ENCODE results near the gene HCN4.

Gene HCN4

GRCh38 chr15:73335026-73335425 is 33.7 kb downstream of the HCN4 start:
- no peak for TF ChIP-seq CTCF (IDR thresholded peaks at IDR 0.05; ENCODE audit: insufficient read depth, low read depth, low read length, missing control alignments)
- no peak for DNase-seq (ENCODE audit: low read depth)
- no peak overlapping the region for H3K4me3 ChIP-seq (ENCODE audit: low read depth, low read length)

- TF ChIP-seq CTCF (IDR thresholded peaks at IDR 0.05; ENCODE audit: insufficient read depth, low read depth, low read length, missing control alignments) = no peak
- no peak overlapping the region for H3K4me3 ChIP-seq (ENCODE audit: low read depth, low read length)
- DNase-seq (ENCODE audit: low read depth) = no peak
Measured at GRCh38 chr15:73334086-73334485, 34.7 kb downstream of the HCN4 start.

- no peak overlapping the region for H3K4me3 ChIP-seq (ENCODE audit: low read depth, low read length)
- DNase-seq (ENCODE audit: low read depth) = no peak
- no peak for TF ChIP-seq CTCF (IDR thresholded peaks at IDR 0.05; ENCODE audit: insufficient read depth, low read depth, low read length, missing control alignments)
Measured at GRCh38 chr15:73333001-73333400, 35.8 kb downstream of the HCN4 start.

- H3K4me3 ChIP-seq (ENCODE audit: low read depth, low read length) = no peak overlapping the region
- DNase-seq (ENCODE audit: low read depth) = no peak
- TF ChIP-seq CTCF (IDR thresholded peaks at IDR 0.05; ENCODE audit: insufficient read depth, low read depth, low read length, missing control alignments) = no peak
Measured at GRCh38 chr15:73331991-73332925, 36.5 kb downstream of the HCN4 start.

- H3K4me3 ChIP-seq (ENCODE audit: low read depth, low read length) = no peak overlapping the region
- no peak for TF ChIP-seq CTCF (IDR thresholded peaks at IDR 0.05; ENCODE audit: insufficient read depth, low read depth, low read length, missing control alignments)
- no peak for DNase-seq (ENCODE audit: low read depth)
Measured at GRCh38 chr15:73331501-73331900, 37.3 kb downstream of the HCN4 start.

- H3K4me3 ChIP-seq (ENCODE audit: low read depth, low read length) = no peak overlapping the region
- TF ChIP-seq CTCF (IDR thresholded peaks at IDR 0.05; ENCODE audit: insufficient read depth, low read depth, low read length, missing control alignments) = no peak
- DNase-seq (ENCODE audit: low read depth) = no peak
Measured at GRCh38 chr15:73330206-73331051, 38.3 kb downstream of the HCN4 start.

Data from GM12865 (cell line).